PC-9 (cell line): ENCODE results near the gene SYNPR.

Experiments
- CTCF ChIP-seq: fragments of 200-600 bp; sonication (generic); conservative IDR thresholded peaks from 2 replicates; pipeline ENCODE4 v1.6.1; 2017; ENCODE audit warnings: mixed run types, antibody characterized with exemption, mild to moderate bottlenecking, moderate library complexity
- EZH2 ChIP-seq: fragments of 200-600 bp; sonication (generic); IDR thresholded peaks from 2 replicates; pipeline ENCODE4 v1.8.0; 2017; ENCODE audit warnings: antibody characterized with exemption, low read depth

GRCh38 chr3:63441262-63441661 lies 163.2 kb downstream of the SYNPR start:
- TF ChIP-seq CTCF: no peak
- no peak for TF ChIP-seq EZH2
